ENCODE results near the gene EPS15. TPM values are rescaled to one million over a fixed set of nuclear protein-coding genes. Genes with fewer than 3 reads are reported as not detected.
"Not testable (repeated sequence)": the region's sequence is repeated elsewhere in the genome, so short reads cannot be mapped to it uniquely, and the experiment has no call there.

The EPS15 gene
- total RNA-seq, 3 donors from 2014 or later: 83.6 to 144 (median 127) TPM

GRCh38 chr1:51439053-51439452, 80.0 kb downstream of the EPS15 start:
- Histone ChIP-seq H3K9me3 (no peaks in the 10 kb centered on the region), H3K27ac (no peak overlapping the region), H3K27me3 (no peaks in the 10 kb centered on the region), H3K4me3 (no peak overlapping the region), H3K4me1 (peaks cover 0 to 3% of the 10 kb centered on the region in 2 donors), H3K36me3 (no peaks in the 10 kb centered on the region)
- TF ChIP-seq CTCF (IDR thresholded peaks at IDR 0.05): no peak
- no peak for TF ChIP-seq POLR2AphosphoS5 (IDR thresholded peaks at IDR 0.05)
- TF ChIP-seq POLR2A (IDR thresholded peaks at IDR 0.05): no peak
- intact Hi-C loops (cut with DNase I; ENCODE audit: low total_unique reads): no loop called here
- no peak for DNase-seq (ENCODE audit: low spot score in 2 of 2)

- H3K9me3 ChIP-seq; H3K27ac ChIP-seq; H3K27me3 ChIP-seq; DNase-seq (ENCODE audit: low spot score in 2 of 2); H3K36me3 ChIP-seq; H3K4me1 ChIP-seq; H3K4me3 ChIP-seq; intact Hi-C loops (cut with DNase I; ENCODE audit: low total_unique reads): not testable (repeated sequence)
These were observed 81.7 kb downstream of the EPS15 start for GRCh38 chr1:51437391-51437790.

- no peak for DNase-seq (ENCODE audit: low spot score in 2 of 2)
- intact Hi-C loops (cut with DNase I; ENCODE audit: low total_unique reads): no loop called here
- H3K27ac ChIP-seq: no peak overlapping the region
- no peak overlapping the region for H3K4me3 ChIP-seq
- no peaks in the 10 kb centered on the region for H3K9me3 ChIP-seq
- H3K27me3 ChIP-seq: no peaks in the 10 kb centered on the region
- no peaks in the 10 kb centered on the region for H3K36me3 ChIP-seq
- peaks cover 0 to 5% of the 10 kb centered on the region in 2 donors for H3K4me1 ChIP-seq
- TF ChIP-seq POLR2AphosphoS5 (IDR thresholded peaks at IDR 0.05) (no peak), POLR2A (IDR thresholded peaks at IDR 0.05) (no peak), CTCF (IDR thresholded peaks at IDR 0.05) (no peak)
These were observed 83.2 kb downstream of the EPS15 start for GRCh38 chr1:51435878-51436277.

GRCh38 chr1:51433972-51434510, 85.0 kb downstream of the EPS15 start:
- H3K27me3 ChIP-seq: no peaks in the 10 kb centered on the region
- no peak for DNase-seq (ENCODE audit: low spot score in 2 of 2)
- H3K4me1 ChIP-seq: peaks cover 0 to 5% of the 10 kb centered on the region in 2 donors
- H3K9me3 ChIP-seq: no peaks in the 10 kb centered on the region
- no peaks in the 10 kb centered on the region for H3K36me3 ChIP-seq
- intact Hi-C loops (cut with DNase I; ENCODE audit: low total_unique reads): no loop called here
- H3K4me3 ChIP-seq: no peak overlapping the region
- TF ChIP-seq POLR2AphosphoS5 (IDR thresholded peaks at IDR 0.05) (no peak), POLR2A (IDR thresholded peaks at IDR 0.05) (no peak), CTCF (IDR thresholded peaks at IDR 0.05) (no peak)
- H3K27ac ChIP-seq: peak overlapping the region; percentile 4 to 35

- Histone ChIP-seq H3K36me3 (no peaks in the 10 kb centered on the region), H3K27me3 (no peaks in the 10 kb centered on the region), H3K27ac (peak overlapping the region; percentile 4 to 35), H3K4me3 (no peak overlapping the region), H3K4me1 (peaks cover 0 to 5% of the 10 kb centered on the region in 2 donors), H3K9me3 (no peaks in the 10 kb centered on the region)
- intact Hi-C loops (cut with DNase I; ENCODE audit: low total_unique reads): no loop called here
- no peak for TF ChIP-seq POLR2A (IDR thresholded peaks at IDR 0.05)
- no peak for TF ChIP-seq POLR2AphosphoS5 (IDR thresholded peaks at IDR 0.05)
- TF ChIP-seq CTCF (IDR thresholded peaks at IDR 0.05): no peak
- DNase-seq (ENCODE audit: low spot score in 2 of 2): no peak
These were observed 85.6 kb downstream of the EPS15 start for GRCh38 chr1:51433269-51433971.
